Stomach (tissue), 9 donors: ENCODE measurements around the gene PCDHGC3. TPM values are rescaled to one million over a fixed set of nuclear protein-coding genes. Genes with fewer than 3 reads are reported as not detected.

Experiments used
- DNase-seq, 2 donors: peaks; one replicate each; pipeline versions ENCODE4 v3.0.0 to v3.0.0-alpha.2; 2013 to 2019
- H3K27ac ChIP-seq, 5 donors: fragments of 200-600 bp in 4 of 5; sonication (generic) in 4 of 5; one replicate each; pipeline ENCODE4 v1.5.1; 2013 to 2019; ENCODE audit warnings: mild to moderate bottlenecking in 1 of 5, moderate library complexity in 1 of 5
- H3K27me3 ChIP-seq, 3 donors: fragments of 200-600 bp; sonication (generic); one replicate each; pipeline ENCODE4 v1.5.1; 2017 to 2019; ENCODE audit warnings: mixed run types in 1 of 3
- H3K36me3 ChIP-seq, 4 donors: fragments of 200-600 bp; sonication (generic); 1 replicate in 3 of 4; 2 replicates in 1 of 4; pipeline ENCODE4 v1.5.1; 2016 to 2019
- H3K4me1 ChIP-seq, 4 donors: fragments of 200-600 bp; sonication (generic); one replicate each; pipeline ENCODE4 v1.5.1; 2016 to 2019
- H3K4me3 ChIP-seq, 4 donors: fragments of 200-600 bp; sonication (generic) in 3 of 4; one replicate each; pipeline ENCODE4 v1.5.1; 2016 to 2019; ENCODE audit warnings: mild to moderate bottlenecking in 1 of 4
- H3K9me3 ChIP-seq, 4 donors: fragments of 200-600 bp; sonication (generic); one replicate each; pipeline ENCODE4 v1.5.1; 2016 to 2019
- EP300 ChIP-seq: sonication (generic); formaldehyde crosslinking; IDR thresholded peaks from one replicate; pipeline ENCODE4 v1.6.1; 2017; ENCODE audit warnings: antibody characterized with exemption
- POLR2A ChIP-seq, 4 donors: fragments of 450-650 bp; IDR thresholded peaks; one replicate each; pipeline ENCODE4 v1.6.1; 2016; ENCODE audit warnings: antibody characterized with exemption in 4 of 4, control low read depth in 2 of 4, mild to moderate bottlenecking in 1 of 4, moderate library complexity in 1 of 4
- POLR2AphosphoS5 ChIP-seq, 3 donors: sonication (generic); formaldehyde crosslinking; IDR thresholded peaks; one replicate each; pipeline ENCODE4 v1.6.1; 2016; ENCODE audit warnings: antibody characterized with exemption in 3 of 3
- WGBS, 5 donors: extraction: QIAGEN DNeasy Blood & Tissue Kit in 3 of 5; methylation state at CpG; one replicate each; pipeline versions ENCODE4 v1.1.5 to v1.1.7; 2013 to 2018; 5-methylcytosine and 5-hydroxymethylcytosine counted together
- intact Hi-C: fragments of 100-400 bp; cut with DNase I; formaldehyde crosslinking; loops from one replicate; pipeline ENCODE4 v1.15.1; 2023; ENCODE audit warnings: low total_unique reads
- polyA plus RNA-seq, 3 donors: library from polyadenylated mRNA; stranded (reverse); fragments of 200-250 nt; gene quantifications; one replicate each; pipeline ENCODE4 v1.2.3, GENCODE V29; 2013
- total RNA-seq, 5 donors: library from RNA; depleted of rRNA; stranded (reverse); fragments of >200 nt; gene quantifications; one replicate each; pipeline versions ENCODE4 v1.1.0 to v1.2.3, GENCODE V29; 2014 to 2016
- TF ChIP-seq, protein P1 (sequence below), 7 experiments: fragments of 450-650 bp in 4 of 7; fragments of 200-600 bp in 3 of 7; sonication (generic) in 3 of 7; IDR thresholded peaks; one replicate each; pipeline ENCODE4 v1.5.1; 2016 to 2019; ENCODE audit warnings: antibody characterized with exemption in 7 of 7, control low read depth in 2 of 7, mild to moderate bottlenecking in 1 of 7
- donor health status: healthy with polysubstance abuse.
- donor health status: Bipolar disorder and iron deficiency.
- donor health status: healthy.

Gene PCDHGC3
- total and polyA plus RNA-seq, 8 donors: 7.6 to 35.8 (median 20.0) TPM

DNA sequence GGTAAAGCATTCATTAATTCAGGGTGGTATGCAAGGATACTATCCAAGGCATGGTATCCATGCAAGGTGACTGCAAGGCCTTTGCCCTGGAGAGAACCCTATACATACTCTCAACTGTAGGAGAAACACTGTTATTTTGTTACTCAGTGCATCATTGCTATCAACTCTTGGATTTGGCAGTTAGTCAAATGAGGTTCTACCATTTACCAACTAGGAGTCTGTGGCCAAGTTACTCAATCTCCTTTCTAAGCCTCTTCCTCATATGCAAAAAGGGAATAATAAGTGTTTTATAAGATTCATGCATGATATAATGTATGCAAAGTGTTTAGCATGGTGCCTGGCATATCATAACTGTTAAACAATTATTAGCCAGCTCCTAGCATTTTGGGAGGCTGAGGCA is 4.0 kb downstream of the PCDHGC3 start:
- peaks cover 26 to 77% (median 66%) of the 10 kb centered on the region in 4 donors for H3K4me1 ChIP-seq
- no peak for DNase-seq
- H3K27ac ChIP-seq: no peak overlapping the region

DNA sequence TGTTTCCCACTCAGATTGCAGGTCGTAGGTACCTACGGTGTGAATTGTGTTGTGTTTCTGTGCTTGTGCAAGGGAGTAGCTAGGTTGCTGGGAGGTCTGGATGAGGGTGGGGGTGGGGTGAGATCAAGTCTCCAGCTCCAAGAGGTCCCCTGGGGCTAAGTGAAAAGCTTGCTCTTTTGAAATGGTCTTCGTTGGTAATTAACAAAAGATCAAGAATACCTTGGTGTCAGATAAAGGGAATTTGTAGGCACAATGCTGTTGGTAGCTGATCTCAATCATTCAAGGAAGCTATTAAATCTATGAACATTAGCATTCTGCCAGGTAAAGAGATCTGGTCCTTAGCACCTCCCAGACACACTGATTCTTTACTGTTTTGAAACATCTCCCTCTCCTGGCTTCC is 8.1 kb downstream of the PCDHGC3 start:
- peaks cover 18 to 60% (median 41%) of the 10 kb centered on the region in 4 donors for H3K4me1 ChIP-seq
- H3K27ac ChIP-seq: no peak overlapping the region
- peaks cover 0 to 11% (median 0%) of the 10 kb centered on the region in 4 donors for H3K9me3 ChIP-seq
- TF ChIP-seq EP300 (no peak), POLR2AphosphoS5 (IDR thresholded peaks at IDR 0.05) (no peak), POLR2A (IDR thresholded peaks at IDR 0.05) (no peak)
- TF ChIP-seq, protein P1, sequence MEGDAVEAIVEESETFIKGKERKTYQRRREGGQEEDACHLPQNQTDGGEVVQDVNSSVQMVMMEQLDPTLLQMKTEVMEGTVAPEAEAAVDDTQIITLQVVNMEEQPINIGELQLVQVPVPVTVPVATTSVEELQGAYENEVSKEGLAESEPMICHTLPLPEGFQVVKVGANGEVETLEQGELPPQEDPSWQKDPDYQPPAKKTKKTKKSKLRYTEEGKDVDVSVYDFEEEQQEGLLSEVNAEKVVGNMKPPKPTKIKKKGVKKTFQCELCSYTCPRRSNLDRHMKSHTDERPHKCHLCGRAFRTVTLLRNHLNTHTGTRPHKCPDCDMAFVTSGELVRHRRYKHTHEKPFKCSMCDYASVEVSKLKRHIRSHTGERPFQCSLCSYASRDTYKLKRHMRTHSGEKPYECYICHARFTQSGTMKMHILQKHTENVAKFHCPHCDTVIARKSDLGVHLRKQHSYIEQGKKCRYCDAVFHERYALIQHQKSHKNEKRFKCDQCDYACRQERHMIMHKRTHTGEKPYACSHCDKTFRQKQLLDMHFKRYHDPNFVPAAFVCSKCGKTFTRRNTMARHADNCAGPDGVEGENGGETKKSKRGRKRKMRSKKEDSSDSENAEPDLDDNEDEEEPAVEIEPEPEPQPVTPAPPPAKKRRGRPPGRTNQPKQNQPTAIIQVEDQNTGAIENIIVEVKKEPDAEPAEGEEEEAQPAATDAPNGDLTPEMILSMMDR (IDR thresholded peaks at IDR 0.05): no peak
- WGBS, 5 donors: 35 to 56% (median 51%) methylated on average over 3 of the region's 3 CpGs
- intact Hi-C loops: no loop called here
- H3K36me3 ChIP-seq: peaks cover 0 to 22% (median 0%) of the 10 kb centered on the region in 4 donors
- H3K4me3 ChIP-seq: peak overlapping the region in 1 of 4 donors; percentile 46
- no peak for DNase-seq
- H3K27me3 ChIP-seq: peaks cover 0 to 61% (median 16%) of the 10 kb centered on the region in 3 donors

More for the DNA sequence above, 4.0 kb downstream of the PCDHGC3 start:
- Histone ChIP-seq H3K27me3 (peaks cover 0 to 65% (median 25%) of the 10 kb centered on the region in 3 donors), H3K9me3 (no peaks in the 10 kb centered on the region), H3K4me3 (peak overlapping the region in 2 of 4 donors; percentile 9 to 16), H3K36me3 (no peaks in the 10 kb centered on the region)
- intact Hi-C loops: loop anchor here (10.0 kb wide), 1 partner anchor 45 kb away; no protein-coding TSS in a partner anchor
- TF ChIP-seq, protein P1 (IDR thresholded peaks at IDR 0.05): no peak
- no peak for TF ChIP-seq POLR2AphosphoS5 (IDR thresholded peaks at IDR 0.05)
- TF ChIP-seq POLR2A (IDR thresholded peaks at IDR 0.05): no peak

DNA sequence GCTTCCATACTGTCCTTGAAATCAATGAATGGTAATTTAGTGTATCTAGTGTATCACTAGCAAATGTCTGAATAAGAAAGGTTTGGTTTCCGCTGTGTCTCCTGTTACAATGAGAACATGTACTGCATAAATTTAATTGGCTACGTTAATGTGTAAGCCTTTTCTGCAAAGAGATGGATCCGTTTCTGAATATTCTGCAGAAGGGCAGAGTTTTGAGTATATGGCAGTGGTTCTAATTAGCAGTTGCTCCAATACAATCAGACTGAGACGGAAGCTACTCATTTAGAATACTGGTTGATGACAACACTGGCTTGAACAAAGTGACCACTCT is 8.5 kb downstream of the PCDHGC3 start:
- peaks cover 18 to 59% (median 40%) of the 10 kb centered on the region in 4 donors for H3K4me1 ChIP-seq
- intact Hi-C loops: no loop called here
- peaks cover 0 to 11% (median 0%) of the 10 kb centered on the region in 4 donors for H3K9me3 ChIP-seq
- TF ChIP-seq EP300: no peak
- no peak overlapping the region for H3K27ac ChIP-seq
- WGBS, 5 donors: 16 to 25% (median 20%) methylated on average over 4 of the region's 4 CpGs
- no peak for DNase-seq
- peaks cover 0 to 26% (median 0%) of the 10 kb centered on the region in 4 donors for H3K36me3 ChIP-seq
- peak overlapping the region; percentile 39 to 46 (median 41) for H3K4me3 ChIP-seq
- H3K27me3 ChIP-seq: peaks cover 0 to 62% (median 16%) of the 10 kb centered on the region in 3 donors

DNA sequence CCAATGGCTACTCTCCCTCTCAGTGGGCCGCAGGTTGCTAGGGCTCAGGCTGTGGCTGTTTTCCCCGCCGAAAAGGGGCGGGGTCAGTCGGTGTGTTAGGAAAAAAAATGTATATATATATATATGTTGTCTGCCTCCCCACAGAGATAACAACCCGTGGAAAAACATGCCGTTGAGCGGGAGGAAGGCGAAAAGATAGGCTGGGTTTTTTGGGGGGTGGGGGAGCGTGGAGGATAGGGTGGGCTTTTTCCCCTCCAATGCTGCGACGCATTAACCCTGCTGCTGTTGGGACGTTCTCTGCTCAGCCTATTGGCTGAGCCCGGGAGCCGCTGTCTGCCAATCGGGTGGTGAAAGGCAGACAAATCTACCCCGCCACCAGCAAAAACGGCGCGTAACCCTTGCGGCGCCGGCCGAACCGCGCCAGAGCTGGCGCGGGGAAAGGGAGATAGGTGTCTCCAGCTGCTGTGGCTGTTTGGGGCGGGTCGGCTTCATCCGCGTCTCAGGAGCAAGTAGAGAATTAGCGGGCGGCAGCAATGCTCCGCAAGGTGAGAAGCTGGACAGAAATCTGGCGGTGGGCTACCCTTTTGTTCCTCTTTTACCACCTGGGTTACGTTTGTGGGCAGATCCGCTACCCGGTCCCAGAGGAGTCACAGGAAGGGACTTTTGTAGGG is 9.0 kb downstream of the PCDHGC3 start, which contains the start of gene PCDHGC4:
Gene PCDHGC4 (plus strand): TSS at position 390 of the 671 bp plus-strand sequence. CDS start 144 bp downstream, at position 534.
- H3K4me3 ChIP-seq: peak within 1 kb of the TSS; percentile 39 to 46 (median 41)

More for the DNA sequence above, 9.0 kb downstream of the PCDHGC3 start, which contains the start of gene PCDHGC4:
- H3K27me3 ChIP-seq: peaks cover 0 to 65% (median 16%) of the 10 kb centered on the region in 3 donors
- 1 to 10% (median 7%) methylated on average over 29 to 39 of the region's 39 CpGs for WGBS, 5 donors
- intact Hi-C loops: no loop called here
- DNase-seq: peak in 1 of 2 donors; percentile 72
- peaks cover 0 to 11% (median 0%) of the 10 kb centered on the region in 4 donors for H3K9me3 ChIP-seq
- H3K4me1 ChIP-seq: peaks cover 18 to 54% (median 35%) of the 10 kb centered on the region in 4 donors
- H3K36me3 ChIP-seq: peaks cover 0 to 31% (median 0%) of the 10 kb centered on the region in 4 donors
- TF ChIP-seq, protein P1 (IDR thresholded peaks at IDR 0.05): no peak
- TF ChIP-seq POLR2AphosphoS5 (IDR thresholded peaks at IDR 0.05): no peak
- TF ChIP-seq EP300: no peak
- no peak for TF ChIP-seq POLR2A (IDR thresholded peaks at IDR 0.05)
- H3K27ac ChIP-seq: peak within 1 kb of the TSS in 1 of 5 donors; percentile 13
